NCI-H510A (cell line): ENCODE measurements around the gene MZB1.
"Not testable (repeated sequence)": the region's sequence is repeated elsewhere in the genome, so short reads cannot be mapped to it uniquely, and the experiment has no call there.

Experiments
- DNase-seq: peaks from one replicate; lab custom pipeline; 2025; lab: John Stamatoyannopoulos, UW

The MZB1 gene

DNA sequence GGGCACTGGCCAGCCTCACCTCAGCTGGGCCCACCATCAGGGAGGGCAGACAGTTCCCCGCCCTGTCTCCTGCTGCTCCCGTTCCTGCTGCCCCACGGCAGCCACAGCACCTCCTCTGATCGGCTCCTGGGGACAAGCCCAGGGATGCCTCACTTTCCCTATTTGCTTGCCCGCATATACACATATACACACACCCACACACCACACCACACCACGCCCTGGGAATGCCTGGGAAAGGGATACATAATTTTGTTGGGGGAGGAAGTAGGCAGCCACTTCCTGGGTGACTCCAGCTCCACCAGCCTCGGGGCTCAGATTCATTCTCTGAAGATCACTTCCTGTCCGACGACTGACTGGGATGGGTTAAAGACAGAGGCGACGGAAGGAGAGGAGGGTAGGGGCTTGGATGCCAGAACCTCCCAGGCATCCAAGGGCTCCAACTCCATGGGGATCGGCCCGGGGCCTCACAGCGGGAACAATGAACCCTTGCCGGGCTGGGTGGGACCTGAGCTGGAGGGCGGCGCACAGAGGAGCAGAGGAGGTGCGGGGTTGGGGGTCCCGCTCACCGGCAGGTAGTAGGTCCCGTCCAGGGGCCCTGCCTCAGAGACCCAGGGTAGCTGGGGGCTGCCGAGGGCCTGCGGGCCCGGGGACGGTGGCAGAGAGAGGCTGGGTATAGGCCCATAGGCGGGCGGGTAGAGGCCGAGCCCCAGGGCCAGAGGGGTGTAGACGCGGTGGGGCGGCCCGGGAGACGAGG, 2.0 kb upstream of the MZB1 start:
- DNase-seq, result no peak

DNA sequence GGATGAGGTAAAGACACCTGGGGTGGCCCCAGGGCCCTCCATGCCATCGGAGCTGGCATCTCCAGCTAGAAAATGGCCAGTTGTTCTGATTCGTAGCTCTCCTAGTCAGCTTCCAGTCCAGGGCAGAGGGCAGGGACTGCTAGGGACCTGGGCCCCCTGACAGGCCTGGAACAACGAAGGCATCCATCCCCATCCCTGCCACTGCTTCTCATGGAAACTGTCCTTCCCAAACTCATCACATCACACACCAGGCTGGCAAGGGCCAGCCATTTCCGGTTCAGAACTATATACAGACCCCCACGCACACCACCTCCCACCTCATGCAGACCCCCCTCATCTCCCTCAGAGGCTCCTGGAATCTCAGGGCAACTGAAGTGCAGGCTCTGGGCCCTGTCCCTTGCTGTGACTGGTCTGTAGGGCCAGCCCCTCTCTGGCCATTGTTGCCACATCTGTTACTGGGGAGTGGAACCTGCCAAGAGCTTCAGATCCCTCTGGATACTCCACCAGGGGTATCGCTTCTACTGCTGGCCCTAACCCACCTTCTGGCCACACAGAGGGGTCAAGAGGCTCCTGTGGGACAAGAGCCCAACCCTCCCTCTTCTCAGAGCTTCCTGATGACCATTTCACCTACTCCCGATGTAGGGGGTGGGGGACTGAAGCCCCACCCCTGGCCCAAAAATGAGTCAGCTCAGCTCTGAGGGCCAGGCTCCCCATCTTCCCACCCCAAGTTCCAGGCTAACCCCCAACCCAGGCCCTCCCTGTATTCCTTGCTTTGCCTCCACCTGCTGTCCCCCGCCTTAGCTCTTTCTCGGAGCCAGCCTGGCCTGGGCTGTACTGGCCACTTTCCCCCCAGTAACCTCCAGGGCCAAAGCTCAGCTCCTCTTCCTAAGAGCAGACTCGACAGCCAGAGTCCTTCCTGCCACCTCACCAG, 1.2 kb upstream of the MZB1 start:
- DNase-seq, result no peak

DNA sequence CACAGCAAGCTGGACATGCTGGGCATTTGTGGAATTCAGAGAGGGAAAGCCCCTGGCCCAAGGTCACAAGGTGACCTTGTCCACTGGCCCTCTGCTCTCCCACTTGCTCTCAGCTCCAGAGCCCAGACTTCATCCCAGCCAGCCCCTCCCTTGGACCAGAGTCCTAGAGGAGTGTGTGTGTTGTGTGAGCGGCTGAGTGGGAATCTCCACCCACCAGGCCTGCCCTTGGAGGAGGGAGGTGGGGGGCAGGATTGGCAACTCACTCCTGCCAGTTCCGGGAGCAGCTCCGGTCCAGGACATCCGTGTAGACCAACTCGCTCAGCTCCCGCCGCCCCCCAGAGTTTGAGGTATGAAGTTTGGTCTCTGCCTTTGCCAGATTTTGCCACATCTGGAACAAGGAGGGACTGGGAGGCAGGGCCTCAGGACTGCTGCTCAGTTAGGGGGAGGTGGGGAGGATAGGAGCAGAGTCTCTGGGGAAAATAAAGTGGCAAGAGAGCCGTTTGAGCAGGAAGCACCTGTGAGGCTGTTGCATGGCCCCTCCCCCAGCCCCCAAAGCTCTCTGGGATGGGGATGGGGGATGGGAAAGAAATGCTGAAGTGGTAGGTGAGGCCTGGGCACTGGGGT, 1.4 kb downstream of the MZB1 start:
- DNase-seq, result peak; percentile 62

DNA sequence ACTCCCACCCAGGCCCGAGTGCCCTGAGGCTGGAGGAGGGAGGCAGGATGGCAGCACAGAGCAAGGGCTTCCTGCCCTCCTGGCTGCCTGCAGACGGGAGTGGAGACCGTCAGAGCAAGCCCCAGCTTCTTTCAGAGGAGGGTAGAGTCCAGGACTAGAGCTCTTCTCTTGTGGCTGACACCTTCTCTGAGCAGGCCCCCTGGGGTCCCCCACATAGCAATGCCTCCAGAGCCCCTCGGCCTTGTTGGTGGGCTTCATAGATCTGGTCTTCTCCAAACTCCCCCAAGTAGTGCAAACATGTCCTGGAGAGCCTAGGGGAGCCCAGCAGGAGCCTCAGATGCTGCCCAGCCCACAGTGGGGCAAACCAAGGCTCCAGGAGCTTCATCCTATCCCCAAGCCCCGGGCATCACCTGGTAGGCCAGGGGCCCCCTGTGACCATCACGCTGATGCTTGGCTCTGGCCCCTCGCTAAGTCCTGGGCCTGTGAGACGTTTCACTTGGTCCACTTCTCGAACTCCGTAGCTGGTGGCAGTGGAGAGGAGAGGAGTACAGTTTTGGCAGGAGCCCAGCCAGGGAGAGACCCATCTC, 2.0 kb downstream of the MZB1 start:
- no peak for DNase-seq

DNA sequence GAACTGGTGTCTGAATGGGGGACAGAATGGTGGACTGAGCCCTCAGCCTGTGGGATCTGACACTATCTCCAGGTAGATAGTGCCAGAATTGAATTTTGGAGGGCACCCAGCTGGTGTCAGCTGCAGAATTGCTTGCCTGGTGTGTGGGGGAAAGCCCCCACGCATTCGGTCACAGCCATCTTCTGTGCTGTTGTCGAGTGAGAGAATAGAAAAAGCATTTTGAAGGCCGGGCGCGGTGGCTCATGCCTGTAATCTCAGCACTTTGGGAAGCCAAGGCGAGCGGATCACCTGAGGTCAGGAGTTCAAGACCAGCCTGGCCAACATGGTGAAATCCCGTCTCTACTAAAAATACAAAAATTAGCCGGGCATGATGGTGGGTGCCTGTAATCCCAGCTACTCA, 2.8 kb downstream of the MZB1 start:
- not testable (repeated sequence) for DNase-seq

DNA sequence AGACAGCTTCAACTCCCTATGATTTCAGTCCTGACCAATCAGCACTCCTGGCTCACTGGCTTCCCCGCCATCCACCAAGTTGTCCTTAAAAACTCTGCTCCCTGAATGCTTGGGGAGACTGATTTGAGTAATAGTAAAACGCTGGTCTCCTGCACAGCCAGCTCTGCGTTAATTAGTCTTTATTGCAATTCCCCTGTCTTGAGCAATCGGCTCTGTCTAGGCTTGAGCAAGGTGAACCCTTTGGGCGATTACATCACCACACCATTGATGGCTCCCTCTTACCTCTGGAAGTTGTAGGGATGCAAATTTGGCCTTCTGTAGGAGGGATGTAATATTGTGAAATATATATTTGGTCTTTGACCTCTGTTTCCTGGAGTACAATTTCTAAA, 3.7 kb downstream of the MZB1 start:
- no peak for DNase-seq

DNA sequence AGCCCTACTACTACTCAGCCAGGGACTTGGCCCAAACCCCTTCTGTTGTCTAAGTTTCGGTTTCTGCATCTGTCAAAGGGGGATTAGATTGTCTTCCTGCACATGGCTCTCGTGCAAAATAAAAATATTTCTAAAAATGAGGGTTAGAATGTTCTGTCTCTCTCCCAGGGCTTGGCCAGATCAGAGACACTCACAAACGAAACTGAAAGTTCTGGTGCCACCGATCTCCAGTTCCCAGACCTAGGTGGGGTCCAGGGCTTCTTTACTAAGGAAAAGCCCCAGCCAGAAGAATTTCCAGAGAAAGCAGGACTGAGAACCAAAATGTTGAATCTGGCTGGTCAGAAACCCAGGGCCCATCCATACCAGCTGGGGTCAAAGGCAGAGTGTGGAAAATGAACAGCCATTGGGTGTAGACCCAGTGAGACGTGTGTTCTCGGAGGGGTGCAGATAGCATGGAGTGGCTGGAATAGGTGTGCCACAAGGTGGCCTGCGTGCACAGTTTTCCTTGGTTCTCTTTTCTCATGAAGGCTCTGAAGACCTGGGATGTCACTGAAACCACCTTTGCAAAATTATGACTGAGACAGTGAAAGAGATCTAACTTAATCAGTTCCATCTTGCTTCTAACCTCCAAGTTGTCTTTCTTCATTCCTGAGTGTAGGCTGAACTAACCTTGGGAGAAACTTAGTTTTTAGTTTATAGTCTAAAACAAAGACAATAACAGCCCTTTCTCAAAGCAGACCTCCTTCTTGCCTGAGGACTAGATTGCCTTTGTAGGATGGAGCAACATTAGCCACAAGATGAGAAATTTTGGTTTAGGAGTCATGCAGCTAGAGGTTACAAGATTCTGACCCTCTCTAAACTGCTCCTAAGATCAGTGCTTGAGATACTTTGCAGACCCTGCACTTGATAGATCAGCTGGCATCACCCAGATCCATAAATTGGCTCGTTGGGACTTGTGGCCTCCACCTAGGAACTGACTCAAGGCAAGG, 4.4 kb downstream of the MZB1 start:
- no peak for DNase-seq

DNA sequence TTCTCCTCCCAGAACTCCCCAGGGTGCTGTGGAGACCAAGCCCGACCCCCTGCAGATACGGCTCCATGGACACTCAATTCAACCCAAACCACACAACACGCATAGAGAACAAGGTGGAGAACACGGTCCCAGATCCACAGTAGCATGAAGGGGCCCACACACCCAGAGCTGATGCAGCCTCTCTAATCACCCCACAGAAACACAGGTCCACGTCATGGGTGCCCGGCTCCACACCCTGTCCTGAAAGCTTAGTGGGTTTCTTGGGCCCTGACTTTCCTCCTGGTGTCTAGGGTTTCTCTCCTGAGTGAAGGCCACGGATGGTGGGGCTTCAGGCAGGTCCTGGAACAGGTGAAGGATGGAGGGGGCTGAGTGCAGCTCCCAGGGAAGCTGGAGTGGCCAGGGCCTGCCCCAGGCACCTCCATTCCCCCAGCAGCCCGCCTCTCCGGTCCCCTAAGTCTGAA, 5.1 kb downstream of the MZB1 start:
- DNase-seq, result no peak

DNA sequence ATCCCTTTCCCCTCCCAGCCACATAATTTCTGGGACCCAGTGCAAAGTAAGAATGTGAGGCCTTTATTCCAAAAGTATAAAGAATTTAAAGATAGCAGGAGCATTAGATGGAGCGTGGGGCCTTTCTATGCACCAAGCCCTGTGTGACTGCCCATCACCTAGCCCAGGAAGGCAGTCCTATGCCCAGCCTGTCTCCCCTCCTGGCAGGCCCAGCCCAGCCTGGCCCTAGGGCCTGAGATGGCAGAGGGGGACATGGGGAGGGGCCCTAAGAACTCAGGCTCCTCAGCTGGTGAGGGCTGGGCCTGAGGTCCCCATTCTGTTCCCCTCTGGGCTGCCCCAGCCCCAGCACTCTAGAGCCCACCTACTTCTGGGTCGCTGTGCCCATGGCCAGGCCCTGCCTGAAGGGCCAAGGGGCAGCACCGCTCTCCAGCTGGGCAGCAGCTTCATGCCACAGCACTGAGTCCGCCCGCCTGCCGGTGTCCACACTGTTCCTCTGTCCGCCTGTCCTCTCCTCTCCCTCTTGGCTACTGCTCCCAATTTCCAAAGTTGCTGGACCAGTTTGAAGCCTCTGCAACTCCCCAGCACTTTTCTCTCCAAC, 5.6 kb downstream of the MZB1 start:
- DNase-seq, result no peak

DNA sequence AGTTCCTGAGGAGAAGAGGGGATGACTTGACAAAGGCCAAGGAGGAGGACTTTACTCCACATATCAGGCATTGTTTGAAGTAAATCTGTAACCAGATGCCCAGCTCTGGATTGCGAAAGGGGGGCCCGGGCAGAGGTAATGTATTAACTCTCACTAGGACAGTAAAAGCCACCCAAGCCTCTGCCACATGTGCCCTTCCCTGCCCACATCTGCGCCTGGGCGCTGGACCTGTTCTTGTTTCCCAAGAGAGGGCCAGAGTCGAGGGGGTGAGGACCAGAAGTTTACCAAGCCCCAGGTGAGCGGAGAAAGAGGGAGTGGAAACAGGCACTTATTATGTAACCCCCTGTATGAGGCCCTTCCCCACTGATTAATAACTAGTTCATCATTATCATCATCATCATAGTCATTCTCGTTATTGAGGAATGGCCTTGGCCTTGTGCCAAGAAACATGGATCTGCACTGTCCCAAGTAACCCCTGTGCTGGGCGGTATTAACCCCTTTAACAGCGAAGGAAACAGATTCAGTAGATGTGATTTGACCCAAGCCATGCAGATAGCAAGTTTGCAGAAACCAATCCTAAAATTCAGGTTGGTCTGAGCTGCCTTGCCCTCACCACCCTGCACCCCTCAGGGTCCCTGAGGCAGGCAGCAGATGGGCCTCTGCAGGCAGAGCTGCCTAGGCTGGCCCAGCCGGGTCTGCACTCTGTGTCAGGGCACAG, 6.3 kb downstream of the MZB1 start, which contains the start of gene SLC23A1:
SLC23A1 (minus strand) TSS at position 23 of the 718 bp plus-strand sequence. CDS start 44 bp downstream, outside the sequence.
- DNase-seq, result no peak

DNA sequence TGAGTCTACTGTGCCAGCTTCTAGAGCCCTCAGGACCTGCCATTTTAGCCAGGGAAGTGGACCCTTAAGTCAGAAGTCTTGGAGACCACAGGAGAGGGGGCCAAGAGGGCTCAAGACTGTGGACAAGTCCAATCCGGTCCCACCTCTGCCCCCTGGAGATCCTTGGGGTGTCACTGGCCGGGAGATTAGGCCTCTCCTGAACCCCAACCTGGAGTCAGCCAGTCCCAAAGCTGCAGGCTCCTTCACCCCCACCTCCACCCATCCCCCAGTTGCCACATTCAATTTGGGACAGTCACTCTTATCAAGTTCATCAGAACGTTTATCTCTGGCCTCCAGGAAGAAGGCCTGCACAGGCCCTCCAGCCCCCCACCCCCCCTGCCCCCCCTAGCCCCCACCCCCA, 6.9 kb downstream of the MZB1 start:
- no peak for DNase-seq

DNA sequence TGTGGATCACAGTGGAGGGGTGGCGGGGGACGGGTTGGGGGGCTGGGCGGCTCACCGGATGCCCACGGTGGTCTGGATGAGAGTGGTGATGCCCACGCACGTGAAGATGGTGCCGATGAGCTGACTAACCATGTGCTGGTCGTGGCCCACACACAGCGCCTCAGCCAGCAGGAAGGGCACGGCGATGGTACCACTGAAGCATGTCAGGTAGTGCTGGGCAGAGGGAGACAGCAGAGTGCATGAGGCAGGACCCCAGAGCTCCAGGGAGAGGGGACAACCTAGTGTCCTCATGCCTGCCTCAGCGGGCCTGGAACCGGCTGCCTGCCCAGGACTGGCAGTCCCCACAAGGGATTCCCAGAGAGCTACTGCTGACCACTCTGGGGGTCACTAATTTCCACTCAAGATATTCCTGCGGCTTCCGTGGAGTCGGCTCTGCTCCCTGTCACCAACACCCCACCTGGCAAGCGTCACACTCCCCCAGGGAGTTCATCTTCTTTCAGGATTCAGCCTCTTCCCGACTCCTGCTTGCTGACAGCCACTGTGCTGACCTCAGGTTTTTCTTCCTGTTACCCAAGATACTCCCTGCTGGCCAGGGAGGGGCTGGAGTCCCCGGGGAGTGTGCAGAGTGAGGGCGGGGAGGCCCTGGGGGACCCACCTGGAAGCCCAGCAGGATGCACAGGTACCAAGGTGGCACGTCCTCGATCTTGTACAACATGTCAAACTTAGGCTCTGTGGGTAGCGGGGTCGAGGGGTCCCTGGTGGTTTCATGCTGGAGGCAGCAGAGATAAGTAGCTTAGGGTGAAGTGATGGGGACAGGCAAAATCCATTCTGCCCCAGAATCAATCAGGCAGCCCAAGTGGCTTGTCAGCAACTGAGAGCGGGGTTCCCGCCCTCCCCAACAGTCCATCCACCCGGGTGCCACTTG, 7.6 kb downstream of the MZB1 start:
- no peak for DNase-seq

DNA sequence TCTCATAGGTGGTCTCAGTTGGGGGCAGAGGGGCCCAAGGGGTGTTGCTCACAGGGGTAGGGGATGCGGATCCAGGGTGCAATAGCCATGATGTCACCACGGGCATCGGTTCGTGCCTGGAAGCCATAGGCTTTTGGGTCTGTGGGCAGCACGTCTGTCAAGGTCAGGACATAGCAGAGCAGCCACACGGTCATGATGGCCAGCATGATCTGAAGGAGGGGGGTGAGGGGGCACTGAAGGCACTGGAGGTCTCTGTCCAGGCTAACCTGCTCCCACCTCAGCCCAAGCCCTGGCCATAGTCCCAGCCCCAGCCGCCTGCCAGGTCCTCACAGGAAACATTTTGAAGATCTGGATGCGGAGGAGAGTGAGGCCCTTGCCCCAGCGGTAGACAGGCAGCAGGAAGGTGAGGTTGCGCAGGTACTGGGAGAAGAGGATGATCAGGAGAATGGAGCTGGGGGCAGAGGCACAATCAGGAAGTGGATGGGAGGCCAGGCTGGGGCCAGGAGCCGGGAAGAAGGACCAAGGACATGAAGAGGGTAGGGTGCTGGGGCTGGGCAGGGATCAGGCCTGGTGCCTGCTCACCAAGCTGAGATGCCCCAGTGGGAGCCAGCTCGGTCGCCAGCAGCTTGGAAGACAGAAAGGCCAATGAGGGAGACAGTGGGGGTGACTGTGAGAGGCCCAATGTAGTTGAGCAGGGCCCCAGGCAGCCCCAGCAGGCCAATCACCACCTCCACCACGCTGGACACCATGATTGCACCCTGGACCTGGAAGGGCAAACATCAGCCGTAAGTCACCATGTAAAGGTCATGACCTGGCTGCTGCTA, 9.9 kb downstream of the MZB1 start:
- DNase-seq, result no peak

DNA sequence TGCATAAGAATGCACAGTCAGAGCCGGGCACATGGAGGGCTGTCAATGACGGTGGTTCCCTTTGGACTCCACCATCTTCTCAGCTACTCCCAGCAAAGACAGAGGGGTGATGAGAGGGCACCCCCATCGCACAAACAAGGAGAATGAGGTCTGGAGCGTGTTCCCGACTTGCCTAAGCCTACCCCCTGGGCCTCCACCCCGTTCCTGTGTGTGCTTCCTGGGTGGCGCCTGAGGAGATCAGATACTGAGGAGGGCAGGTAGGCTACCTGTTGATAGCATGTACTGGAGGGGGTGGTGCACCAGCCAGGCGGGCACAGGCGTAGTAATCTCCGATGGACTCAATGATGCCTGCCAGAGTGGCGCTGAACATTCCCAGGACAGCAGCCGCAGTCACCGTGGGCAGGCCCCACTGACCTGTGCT, 10.8 kb downstream of the MZB1 start:
- DNase-seq, result no peak

DNA sequence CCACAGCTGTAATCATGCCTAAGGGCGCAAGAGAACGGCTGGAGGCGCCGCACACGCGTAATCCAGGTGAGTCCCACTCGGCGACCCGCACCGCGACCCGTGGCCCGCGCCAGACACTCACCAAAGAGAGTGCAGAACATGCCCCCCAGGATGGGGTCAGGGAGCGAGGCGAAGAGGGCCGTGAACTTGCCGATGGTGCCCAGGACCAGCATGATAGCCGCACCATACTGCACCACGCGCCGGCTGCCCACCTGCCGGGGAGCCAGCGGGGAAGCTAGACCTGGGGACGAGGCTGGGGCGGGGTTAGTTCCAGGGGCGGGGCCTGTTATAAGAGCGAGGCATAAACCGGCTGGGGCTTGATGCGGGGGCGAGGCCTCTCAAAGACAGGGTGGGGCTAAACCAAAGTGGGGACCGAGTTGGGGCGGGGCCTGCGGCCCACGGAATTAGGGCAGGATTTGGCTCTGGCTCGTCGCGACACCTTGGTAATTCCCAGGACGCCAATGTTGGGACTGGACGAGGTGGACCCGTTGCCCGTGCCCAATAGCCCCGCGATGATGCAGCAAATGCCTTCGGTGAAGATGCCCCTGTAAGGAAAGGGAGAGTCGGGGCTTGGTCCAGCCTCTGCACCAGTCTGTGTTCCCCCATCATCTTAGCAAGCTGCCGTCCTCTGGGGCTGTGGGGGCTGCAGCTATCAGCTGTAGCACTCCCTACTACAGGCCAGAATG, 11.4 kb downstream of the MZB1 start:
- no peak for DNase-seq

DNA sequence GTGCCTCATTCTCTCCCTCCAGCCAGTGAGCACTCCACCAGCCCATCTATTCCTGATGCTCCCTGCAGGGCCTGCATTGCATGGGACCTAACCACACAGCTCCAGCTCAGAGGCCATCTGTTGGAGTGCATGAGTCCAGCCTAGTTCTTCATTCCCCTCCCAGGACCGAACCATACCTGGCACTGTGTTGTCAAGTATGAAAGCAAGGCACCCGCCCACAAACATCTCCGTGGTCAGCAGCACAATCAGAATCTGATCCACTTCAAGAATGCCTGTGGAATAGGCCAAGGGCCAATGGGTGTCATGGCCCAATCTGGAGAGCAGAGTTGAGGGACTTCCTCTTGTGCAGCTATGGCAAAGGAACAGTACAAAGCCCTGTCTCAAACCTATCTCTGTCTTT, 12.5 kb downstream of the MZB1 start:
- DNase-seq, result no peak

DNA sequence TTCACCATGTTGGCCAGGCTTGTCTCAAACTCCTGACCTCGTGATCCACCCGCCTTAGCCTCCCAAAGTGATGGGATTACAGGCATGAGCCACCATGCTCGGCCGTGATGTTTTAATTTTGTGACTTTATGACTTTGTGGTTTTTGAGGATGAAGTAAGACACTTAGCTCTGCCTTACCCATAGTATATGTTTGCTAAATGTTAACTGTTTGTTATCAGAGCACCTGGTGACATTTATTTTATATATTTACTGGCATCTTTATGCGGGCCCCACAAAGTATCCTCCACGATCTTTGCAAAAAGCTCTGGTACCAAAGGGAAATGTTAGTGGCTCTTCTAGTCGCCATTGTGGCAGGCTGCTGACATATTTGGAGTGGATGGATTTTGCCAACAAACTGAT, 13.3 kb downstream of the MZB1 start:
- DNase-seq, result no peak
